Fibroblast of peridontal ligament (primary cell): ENCODE results near the gene CNTFR.
A peak's percentile ranks its signal among the peaks of the same experiment; 100 is the strongest.
"Not testable (repeated sequence)": the region's sequence is repeated elsewhere in the genome, so short reads cannot be mapped to it uniquely, and the experiment has no call there.

Experiments used
- DNase-seq: peaks from one replicate; pipeline ENCODE4 v3.0.0-alpha.2; 2010; ENCODE audit errors: extremely low read depth

Gene CNTFR

GRCh38 chr9:34555002-34555348 is 34.5 kb downstream of the CNTFR start:
- no peak for DNase-seq

DNA sequence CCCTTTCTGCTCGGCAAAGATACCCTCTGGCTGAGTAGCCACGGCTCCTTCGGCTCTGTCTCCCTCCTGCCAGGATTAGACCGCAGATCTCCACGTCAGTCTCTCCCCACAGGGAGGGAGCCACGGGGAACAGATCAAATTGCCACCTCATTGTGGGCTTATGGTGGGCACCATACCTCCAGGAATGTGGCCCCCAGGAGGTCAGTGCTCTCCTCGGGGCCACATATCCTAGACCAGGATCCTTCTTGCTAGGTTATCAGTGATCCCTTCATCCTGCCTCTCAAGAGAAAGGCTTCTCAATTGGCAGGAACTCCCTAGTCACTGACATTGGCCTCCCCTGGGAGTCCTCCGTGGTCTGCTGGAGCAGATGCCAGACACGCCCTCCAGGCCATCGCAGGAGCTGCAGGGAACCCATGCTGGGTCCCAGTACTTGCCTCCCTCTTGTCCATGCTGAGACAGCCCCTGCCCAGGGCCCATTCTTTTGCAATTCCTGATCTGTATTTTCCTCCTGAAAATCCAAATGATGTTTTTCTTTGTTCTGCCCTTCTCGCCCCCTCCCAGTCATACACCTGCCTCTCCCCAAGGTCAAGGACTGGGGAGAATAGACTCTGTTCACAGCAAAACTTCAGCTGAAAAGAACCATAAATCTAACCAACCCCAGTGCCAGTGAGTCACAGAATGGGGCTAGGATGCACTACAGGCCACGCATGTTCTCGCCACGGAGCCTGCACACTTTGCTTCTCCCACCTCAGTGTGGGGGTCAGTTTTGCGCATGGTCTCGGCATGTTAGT is 35.1 kb downstream of the CNTFR start:
- no peak for DNase-seq

DNA sequence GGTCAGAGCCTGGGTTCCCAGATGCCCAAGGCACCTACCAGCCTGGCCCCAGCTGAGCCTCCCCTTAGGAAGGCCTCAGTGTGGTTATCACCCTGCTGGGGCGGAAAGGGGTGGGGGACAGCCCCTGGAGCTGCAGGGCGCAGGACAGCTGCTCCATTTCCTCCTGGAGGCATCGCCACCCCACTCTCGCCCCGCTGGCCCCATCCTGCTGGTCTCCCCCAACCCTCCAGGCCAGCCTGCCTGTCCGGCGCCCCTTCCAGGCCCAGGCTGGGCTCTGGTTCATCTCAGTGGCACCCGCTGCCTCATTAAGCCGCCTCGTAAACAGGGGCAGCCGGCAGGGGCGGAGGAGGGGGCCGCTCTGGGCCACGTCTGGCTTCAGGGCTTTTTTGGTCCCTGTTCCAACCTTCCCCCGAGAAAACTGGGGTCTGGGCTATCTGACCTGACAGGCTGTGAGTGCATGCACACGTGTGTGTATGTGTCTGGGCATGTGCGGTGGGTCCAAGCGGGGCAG is 36.0 kb downstream of the CNTFR start:
- DNase-seq, result no peak

DNA sequence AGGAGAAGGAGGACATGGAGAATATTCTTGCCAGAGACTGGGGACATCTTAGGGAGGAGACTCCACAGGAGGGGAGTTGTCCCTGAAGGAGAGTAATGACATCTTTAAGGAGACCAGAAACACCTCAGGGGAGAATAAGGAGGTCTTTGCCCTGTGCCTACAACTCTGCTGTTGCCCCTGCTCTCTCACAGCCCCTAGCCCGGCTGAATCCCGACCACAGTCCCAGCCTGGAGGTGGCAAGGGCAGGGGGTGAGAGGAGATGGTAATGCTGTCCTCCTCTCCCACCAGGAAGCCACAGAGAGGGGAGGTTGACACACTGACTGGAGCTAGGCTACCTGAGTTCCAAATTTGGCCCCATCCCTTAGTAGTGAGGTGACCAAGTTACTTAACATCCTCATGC is 36.5 kb downstream of the CNTFR start:
- no peak for DNase-seq

DNA sequence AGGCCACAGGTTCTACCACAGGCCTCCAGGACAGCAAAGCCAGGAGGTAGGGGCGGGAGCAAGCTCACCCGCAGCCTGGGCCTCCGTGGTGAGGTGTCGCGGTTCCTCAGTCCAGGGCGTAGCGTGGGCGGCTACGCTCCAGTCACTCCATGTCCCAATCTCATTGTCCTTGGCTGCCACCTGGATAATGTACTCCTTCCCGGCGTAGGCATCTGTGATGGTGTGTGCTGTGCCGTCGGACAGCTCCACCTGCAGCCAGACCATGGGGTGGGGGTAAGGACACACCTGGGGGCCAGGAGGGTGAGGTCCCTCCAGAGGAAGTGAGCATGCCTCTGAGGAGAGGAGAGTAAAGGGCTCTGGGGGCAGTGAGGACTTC is 36.9 kb downstream of the CNTFR start:
- DNase-seq, result no peak

DNA sequence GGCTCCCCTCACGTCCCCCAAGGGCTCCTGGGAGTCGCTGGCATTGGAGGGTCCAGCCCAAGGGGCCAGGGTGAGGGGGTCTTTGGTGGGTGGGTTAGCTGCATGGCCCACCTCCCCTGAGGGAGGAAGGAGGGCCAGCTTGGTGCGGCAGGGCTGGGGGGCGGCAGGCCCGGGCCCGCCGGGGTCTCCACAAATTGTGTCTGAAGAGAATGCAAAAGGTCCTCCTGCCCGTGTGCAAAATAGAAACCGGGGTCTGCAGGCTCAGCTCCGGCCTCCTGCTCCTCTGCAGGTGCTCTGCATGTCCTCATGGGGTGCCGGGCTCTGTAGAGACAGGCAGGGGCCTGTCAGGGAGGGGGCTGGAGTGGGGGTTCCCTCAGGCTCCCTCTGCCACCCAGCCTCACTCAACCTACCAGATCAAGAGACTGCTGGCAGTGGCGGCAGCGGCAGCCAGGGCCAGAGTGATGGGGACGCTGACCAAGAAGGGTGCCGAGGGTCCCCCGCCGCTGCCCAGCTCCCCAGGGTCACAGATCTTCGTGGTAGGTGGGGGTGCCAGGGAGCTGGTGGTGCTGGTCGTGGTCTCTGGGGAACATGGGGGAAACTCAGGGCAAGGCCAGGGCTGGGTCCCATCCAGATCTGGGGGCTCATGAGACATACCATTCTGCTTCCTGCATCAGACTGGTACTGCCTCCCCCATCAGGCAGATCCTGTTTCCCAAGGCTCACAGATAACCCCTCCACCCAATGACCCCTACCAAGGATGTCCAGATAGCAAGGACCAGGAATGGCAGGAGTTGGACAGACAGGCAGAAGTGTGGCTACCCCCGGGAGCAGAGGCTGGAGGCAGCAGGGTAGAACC is 37.5 kb downstream of the CNTFR start:
- DNase-seq, result no peak

GRCh38 chr9:34550681-34551270 is 38.7 kb downstream of the CNTFR start:
- no peak for DNase-seq

DNA sequence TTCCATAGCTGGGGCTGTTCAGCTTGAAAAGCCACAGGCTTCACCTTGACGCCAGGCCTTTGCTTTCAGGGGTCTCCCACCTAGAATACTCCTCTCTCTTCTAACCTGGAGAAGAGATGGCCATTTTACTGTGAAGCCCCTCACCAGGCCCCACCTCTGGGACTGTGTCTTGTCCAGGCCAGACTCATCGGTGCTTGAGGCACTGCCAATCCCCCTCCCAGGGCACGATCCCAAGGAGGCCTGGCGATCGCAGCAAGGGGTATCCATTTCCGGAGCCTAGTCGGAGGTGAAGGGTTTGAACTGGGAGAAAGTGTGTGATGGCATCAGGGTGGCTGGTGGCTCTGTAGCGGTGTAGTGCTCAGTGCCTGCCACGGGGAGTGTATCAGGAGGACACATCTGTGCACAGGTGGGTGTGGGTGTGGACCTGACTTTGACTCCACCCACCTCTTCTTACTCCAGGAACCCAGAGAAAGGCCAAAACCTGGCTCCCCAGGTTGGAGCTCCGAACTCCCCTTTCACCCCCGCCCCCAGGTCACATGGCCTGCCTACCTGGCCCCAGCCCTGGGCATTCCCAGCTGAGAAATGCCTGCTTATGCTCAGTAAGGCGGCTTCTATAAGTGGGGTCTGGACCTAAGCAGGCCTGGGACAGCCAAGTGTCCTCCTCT is 39.4 kb downstream of the CNTFR start:
- DNase-seq, result no peak

GRCh38 chr9:34549407-34549732 is 40.2 kb downstream of the CNTFR start:
- no peak for DNase-seq

- DNase-seq, result peak; percentile 48
These were observed 41.4 kb downstream of the CNTFR start for GRCh38 chr9:34547960-34548611.

GRCh38 chr9:34546834-34547827 is 42.4 kb downstream of the CNTFR start:
- peak; percentile 62 for DNase-seq

DNA sequence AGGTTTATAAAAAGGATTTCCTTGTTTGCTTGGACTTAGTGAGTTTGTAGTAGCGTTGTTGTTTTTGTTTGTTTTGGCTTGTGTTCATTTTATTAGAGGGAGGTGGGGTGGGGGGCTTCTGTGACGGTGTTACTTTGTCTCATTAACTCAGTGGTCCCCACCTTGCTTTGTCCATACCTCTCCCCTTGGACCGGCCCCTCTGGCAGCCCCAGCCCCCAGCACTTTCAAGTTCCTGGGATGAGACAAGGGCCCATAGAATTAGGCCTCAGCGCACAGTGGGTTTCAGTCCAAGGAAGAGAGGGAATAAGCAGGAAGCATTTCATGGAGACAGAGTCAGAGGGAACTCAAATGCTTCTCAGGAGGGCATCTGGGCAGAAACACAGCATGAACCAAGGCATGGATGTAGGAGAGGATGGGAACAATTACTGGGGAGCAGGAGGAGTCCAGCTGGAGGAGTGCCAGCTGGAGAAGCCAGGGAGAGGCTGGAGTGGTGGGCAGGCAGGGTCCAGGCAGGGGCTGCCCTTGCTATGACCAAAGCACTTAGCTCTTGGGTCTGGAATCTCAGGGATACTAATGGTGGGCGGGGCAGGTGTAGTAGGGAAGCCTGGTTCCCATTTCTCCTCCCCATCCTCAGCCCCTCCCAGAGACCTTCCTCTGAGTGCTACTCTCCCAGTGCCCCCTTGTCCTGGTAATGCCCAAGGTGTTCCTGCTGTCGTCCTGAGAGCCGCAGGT is 43.3 kb downstream of the CNTFR start:
- DNase-seq, result no peak

GRCh38 chr9:34545497-34545896 is 44.0 kb downstream of the CNTFR start:
- DNase-seq, result no peak

DNA sequence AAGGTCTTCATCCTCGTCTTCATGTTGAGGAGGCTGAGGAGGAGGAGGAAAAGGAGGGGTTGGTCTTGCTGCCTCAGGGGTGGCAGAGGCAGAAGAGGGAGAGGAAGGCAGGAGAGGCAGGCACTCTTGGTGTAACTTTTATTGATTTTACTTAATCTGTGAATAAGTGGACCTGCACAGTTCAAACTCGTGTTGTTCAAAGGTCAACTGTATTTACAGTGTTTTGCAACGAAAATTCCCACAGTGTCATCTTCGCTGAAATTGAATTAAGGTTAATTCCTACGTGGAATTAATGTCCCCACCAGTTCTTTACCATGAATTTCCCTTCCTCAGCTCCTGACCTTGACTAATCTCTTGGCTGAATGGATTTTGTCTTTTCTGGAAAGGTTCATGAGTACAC is 45.5 kb downstream of the CNTFR start:
- no peak for DNase-seq

DNA sequence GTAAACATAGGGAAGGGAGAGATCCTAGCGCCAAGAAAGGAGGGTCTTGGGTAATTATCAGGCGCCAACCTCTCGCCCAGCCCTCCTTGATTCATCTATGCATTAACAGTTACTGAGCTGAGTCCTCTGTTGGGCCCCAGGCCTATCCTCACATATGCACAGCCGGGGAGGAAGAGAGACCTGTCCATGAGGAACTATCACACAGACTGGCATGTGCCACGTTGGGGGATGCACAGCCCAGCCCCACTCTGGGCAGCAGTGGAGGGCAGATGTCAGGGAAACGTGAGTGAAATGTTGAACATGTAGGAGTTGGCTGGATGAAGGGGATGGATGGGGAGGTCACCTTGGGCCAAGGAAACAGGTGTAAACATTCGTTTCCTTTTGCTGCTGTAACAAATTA is 48.0 kb downstream of the CNTFR start:
- DNase-seq, result no peak

GRCh38 chr9:34540827-34541226 is 48.7 kb downstream of the CNTFR start:
- peak; percentile 13 for DNase-seq

- no peak for DNase-seq
These were observed 52.8 kb downstream of the CNTFR start for GRCh38 chr9:34536685-34537084.

GRCh38 chr9:34532041-34532440 is 57.5 kb downstream of the CNTFR start:
- not testable (repeated sequence) for DNase-seq

DNA sequence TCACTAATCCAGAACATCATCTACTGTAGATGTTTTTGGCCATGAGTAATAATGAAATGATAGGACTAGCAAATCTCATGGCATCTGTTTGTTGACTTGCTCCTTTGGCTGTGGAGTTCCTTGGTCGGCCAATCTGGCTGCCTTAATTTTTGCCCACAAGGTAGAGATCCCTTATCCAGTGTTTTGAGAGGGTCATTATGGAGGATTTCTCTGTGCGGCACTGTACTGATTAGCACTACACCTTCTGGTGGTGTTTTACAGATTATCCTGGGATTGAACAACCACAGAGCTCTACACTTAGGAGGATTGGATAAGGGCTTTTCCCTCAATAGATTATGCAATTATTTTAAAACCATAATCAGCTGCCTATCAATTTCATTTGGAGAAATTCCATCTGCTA is 63.5 kb downstream of the CNTFR start:
- no peak for DNase-seq

DNA sequence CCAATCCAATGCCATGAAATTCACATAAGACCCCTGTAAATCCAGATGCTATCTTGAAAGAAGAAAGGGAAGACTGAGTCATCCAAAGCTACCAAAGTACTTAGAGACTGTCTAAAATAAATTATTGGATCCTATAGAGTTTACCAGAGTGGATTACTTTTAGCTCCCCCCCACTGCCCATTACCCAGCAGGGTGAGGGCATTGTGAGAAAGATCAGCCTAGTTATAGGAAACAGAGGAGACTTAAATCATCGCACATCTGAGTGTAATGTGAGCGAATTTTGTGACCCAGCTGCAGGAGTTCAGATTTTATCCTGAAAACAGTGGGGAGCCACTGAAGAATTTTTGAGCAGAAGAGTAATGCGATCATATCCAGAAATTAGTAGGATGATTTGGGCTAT is 65.2 kb downstream of the CNTFR start:
- DNase-seq, result no peak
